Bronchial epithelial cell (primary cell): ENCODE results near the gene PPP1R17. TPM values are rescaled to one million over a fixed set of nuclear protein-coding genes. Genes with fewer than 3 reads are reported as not detected.
A peak's percentile ranks its signal among the peaks of the same experiment; 100 is the strongest.

Experiments used
- DNase-seq: peaks from one replicate; pipeline ENCODE4 v3.0.0-alpha.2; 2010; ENCODE audit warnings: low read depth
- FAIRE-seq: peaks from 2 replicates; lab custom pipeline; 2011; peaks lifted over from hg19 to GRCh38; lab: Jason Lieb, UNC
- H3K27me3 ChIP-seq: 2 replicates; pipeline ENCODE4 v1.5.1; 2011; ENCODE audit warnings: low read length; ENCODE audit not compliant: control insufficient read depth, insufficient read depth
- H3K36me3 ChIP-seq: 2 replicates; pipeline ENCODE4 v1.5.1; 2011; ENCODE audit warnings: low read length; ENCODE audit not compliant: control insufficient read depth, insufficient read depth
- H3K4me3 ChIP-seq: 2 replicates; pipeline ENCODE4 v1.5.1; 2011; ENCODE audit warnings: mild to moderate bottlenecking, low read depth, low read length, control low read depth
- total RNA-seq: library from RNA; depleted of rRNA; stranded (reverse); fragments of >200 nt; gene quantifications from 2 replicates; pipeline ENCODE4 v1.2.1, GENCODE V29; 2014
- TF ChIP-seq, protein P1 (sequence below): IDR thresholded peaks from 2 replicates; pipeline ENCODE4 v1.5.1; 2011; ENCODE audit warnings: mild to moderate bottlenecking, moderate library complexity, low read length, control low read depth, inconsistent platforms; ENCODE audit not compliant: insufficient read depth, severe bottlenecking

The PPP1R17 gene
- total RNA-seq, 1 donor from 2014 or later, result not detected

- no peak for FAIRE-seq
- DNase-seq, result peak; percentile 39
- TF ChIP-seq, protein P1, sequence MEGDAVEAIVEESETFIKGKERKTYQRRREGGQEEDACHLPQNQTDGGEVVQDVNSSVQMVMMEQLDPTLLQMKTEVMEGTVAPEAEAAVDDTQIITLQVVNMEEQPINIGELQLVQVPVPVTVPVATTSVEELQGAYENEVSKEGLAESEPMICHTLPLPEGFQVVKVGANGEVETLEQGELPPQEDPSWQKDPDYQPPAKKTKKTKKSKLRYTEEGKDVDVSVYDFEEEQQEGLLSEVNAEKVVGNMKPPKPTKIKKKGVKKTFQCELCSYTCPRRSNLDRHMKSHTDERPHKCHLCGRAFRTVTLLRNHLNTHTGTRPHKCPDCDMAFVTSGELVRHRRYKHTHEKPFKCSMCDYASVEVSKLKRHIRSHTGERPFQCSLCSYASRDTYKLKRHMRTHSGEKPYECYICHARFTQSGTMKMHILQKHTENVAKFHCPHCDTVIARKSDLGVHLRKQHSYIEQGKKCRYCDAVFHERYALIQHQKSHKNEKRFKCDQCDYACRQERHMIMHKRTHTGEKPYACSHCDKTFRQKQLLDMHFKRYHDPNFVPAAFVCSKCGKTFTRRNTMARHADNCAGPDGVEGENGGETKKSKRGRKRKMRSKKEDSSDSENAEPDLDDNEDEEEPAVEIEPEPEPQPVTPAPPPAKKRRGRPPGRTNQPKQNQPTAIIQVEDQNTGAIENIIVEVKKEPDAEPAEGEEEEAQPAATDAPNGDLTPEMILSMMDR, result peak; percentile 5
- no peak overlapping the region for H3K4me3 ChIP-seq
- no peaks in the 10 kb centered on the region for H3K36me3 ChIP-seq
- H3K27me3 ChIP-seq, result no peaks in the 10 kb centered on the region
Observed at GRCh38 chr7:31729195-31729804, 42.3 kb downstream of the PPP1R17 start.

DNA sequence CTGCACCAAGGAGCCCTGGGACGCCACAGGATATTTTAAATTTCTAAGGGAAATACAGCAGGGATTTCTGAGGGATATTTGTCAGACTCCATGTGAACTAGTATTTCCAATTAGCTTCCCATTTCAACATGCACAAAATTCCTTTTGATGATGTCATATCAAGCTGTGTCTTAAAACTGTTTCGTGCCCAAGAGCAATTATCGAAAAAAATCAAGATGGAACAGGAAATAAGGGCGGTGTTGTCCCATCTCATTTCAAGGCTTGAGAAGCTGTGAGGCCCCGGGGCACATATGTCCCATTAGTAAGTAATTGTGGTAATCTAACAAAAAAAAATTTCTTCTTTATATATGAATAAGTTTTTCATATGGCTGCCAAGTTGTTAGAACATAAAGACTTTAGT is 47.4 kb downstream of the PPP1R17 start:
- TF ChIP-seq, protein P1, result no peak
- H3K27me3 ChIP-seq, result no peaks in the 10 kb centered on the region
- DNase-seq (peak; percentile 8), FAIRE-seq (no peak)
- H3K36me3 ChIP-seq, result no peaks in the 10 kb centered on the region
- no peak overlapping the region for H3K4me3 ChIP-seq

- TF ChIP-seq, protein P1, result peak; percentile 89
- peak; percentile 46 for DNase-seq
- Histone ChIP-seq H3K27me3 (no peaks in the 10 kb centered on the region), H3K4me3 (no peak overlapping the region), H3K36me3 (no peaks in the 10 kb centered on the region)
- peak; percentile 68 for FAIRE-seq
Observed at GRCh38 chr7:31735991-31736982, 49.3 kb downstream of the PPP1R17 start.

DNA sequence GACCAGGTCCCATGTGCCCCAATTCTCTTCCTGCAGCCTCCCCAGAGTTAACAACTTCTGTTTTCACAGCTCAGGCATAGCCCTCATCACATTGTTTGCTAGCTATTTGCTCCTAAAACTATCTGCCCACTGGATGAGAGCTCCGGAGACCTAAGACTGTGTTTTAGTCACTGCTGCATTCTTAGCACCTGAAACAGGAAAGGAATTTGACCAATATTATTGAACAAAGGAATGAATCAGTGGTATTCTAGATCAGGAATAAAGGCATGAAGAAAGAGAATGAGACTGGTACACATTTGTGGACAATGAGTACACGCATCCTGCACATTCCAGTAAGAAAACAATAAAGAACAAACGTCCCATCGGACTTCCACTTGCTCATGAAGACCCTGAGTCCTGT is 54.8 kb downstream of the PPP1R17 start:
- DNase-seq, result peak; percentile 12
- Histone ChIP-seq H3K36me3 (no peaks in the 10 kb centered on the region), H3K27me3 (no peaks in the 10 kb centered on the region), H3K4me3 (no peak overlapping the region)
- no peak for FAIRE-seq
- TF ChIP-seq, protein P1, result no peak

DNA sequence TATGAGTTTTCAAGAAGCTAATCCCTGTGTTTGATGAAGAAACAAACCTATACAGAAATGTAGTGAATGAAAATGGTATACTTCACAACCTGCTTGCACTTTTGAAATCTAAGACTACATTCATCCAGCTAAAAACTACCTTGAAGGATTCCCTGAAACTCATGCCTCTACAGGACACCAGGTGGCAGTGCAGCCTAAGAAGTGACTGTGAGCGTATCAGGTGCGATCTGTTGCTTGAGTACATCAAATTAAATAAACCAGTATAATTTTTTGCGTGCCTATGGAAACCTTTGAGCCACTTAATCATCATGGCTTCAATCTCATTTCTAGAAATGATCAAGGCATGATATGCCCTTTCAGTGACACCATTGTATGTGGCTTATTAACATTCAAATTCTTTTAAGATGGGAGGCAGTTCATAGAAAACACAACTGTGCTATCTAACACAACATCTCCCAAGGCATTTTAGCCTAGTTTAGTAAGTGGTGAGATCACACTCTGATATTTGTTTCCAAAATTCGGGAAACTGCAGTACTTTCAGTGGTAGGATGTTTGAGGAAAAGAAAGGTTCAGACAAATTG is 57.4 kb downstream of the PPP1R17 start:
- no peaks in the 10 kb centered on the region for H3K27me3 ChIP-seq
- DNase-seq (peak; percentile 67), FAIRE-seq (peak; percentile 43)
- TF ChIP-seq, protein P1, result peak; percentile 75
- no peaks in the 10 kb centered on the region for H3K36me3 ChIP-seq
- H3K4me3 ChIP-seq, result no peak overlapping the region
